NT2/D1 (cell line): ENCODE data around the gene C13orf42.

Source experiments
- DNase-seq: peaks from one replicate; pipeline ENCODE4 v3.0.0-alpha.2; 2011; ENCODE audit warnings: low read depth, low spot score
- H3K27me3 ChIP-seq: 2 replicates; pipeline ENCODE4 v1.6.0; 2011; ENCODE audit warnings: mild to moderate bottlenecking; ENCODE audit not compliant: insufficient read length, insufficient read depth
- H3K36me3 ChIP-seq: 2 replicates; pipeline ENCODE4 v1.6.1; 2011; ENCODE audit warnings: mild to moderate bottlenecking, low read length, mixed read lengths; ENCODE audit not compliant: insufficient read depth, insufficient read length
- H3K4me1 ChIP-seq: 2 replicates; pipeline ENCODE4 v1.5.1; 2011; ENCODE audit not compliant: insufficient read depth, insufficient read length
- H3K4me3 ChIP-seq: 2 replicates; pipeline ENCODE4 v1.5.1; 2011; ENCODE audit warnings: low read depth; ENCODE audit not compliant: insufficient read length
- H3K9ac ChIP-seq: 2 replicates; pipeline ENCODE4 v1.6.0; 2011; ENCODE audit warnings: low read depth; ENCODE audit not compliant: insufficient read length
- H3K9me3 ChIP-seq: 2 replicates; pipeline ENCODE4 v1.5.1; 2011; ENCODE audit warnings: mild to moderate bottlenecking, low read length; ENCODE audit not compliant: insufficient read depth
- SUZ12 ChIP-seq: IDR thresholded peaks from 2 replicates; pipeline ENCODE4 v1.6.1; 2011; ENCODE audit not compliant: insufficient read length, insufficient read depth; ENCODE audit errors: extremely low read depth
- YY1 ChIP-seq: IDR thresholded peaks from 2 replicates; pipeline ENCODE4 v1.6.1; 2011; ENCODE audit not compliant: insufficient read length, insufficient read depth
- ZNF274 ChIP-seq: IDR thresholded peaks from 2 replicates; pipeline ENCODE4 v1.6.1; 2011; ENCODE audit warnings: mild to moderate bottlenecking, low read depth, low read length

The C13orf42 gene

DNA sequence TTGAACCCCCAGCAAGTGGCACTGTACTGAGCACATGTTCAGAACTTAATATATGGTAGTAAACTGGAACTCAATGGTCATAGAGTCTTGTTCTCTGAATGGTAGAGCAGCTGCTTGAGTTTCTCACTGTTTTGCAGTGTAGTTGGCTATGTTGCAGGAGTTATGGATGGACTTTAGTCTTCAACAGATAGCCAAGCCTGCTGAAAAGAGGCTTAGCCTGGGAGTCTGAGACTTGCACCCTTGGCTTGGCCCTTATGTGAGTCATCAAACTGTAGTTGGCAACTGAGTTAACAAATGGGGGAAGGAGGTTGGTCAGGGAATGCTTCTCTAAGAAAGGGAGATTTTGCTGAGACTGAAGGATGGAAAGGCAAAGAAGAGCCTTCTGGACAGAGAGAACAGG, 62.5 kb downstream of the C13orf42 start:
- no peaks in the 10 kb centered on the region for H3K9me3 ChIP-seq
- H3K27me3 ChIP-seq = no peaks in the 10 kb centered on the region
- no peak overlapping the region for H3K4me3 ChIP-seq
- no peaks in the 10 kb centered on the region for H3K4me1 ChIP-seq
- DNase-seq = no peak
- no peak for TF ChIP-seq SUZ12
- TF ChIP-seq ZNF274 = no peak
- no peak for TF ChIP-seq YY1
- no peak overlapping the region for H3K9ac ChIP-seq
- H3K36me3 ChIP-seq = no peaks in the 10 kb centered on the region

DNA sequence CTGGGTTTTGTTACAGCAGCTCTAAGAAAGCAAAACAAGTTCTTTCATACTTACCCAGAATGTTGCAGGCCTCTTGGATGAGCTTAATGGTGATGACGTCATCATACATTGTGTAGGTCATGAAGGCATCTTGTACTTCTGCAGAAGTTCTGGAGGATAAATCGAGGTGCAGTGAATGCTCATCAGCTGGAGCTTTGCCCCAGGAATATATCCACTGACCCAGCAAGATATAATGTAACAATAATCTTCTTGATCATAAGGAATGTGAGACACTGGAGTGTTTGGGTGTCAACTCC, 63.0 kb downstream of the C13orf42 start:
- Histone ChIP-seq H3K4me3 (no peak overlapping the region), H3K4me1 (no peaks in the 10 kb centered on the region), H3K9me3 (no peaks in the 10 kb centered on the region), H3K9ac (no peak overlapping the region), H3K27me3 (no peaks in the 10 kb centered on the region), H3K36me3 (no peaks in the 10 kb centered on the region)
- no peak for DNase-seq
- no peak for TF ChIP-seq ZNF274
- TF ChIP-seq YY1 = no peak
- no peak for TF ChIP-seq SUZ12

DNA sequence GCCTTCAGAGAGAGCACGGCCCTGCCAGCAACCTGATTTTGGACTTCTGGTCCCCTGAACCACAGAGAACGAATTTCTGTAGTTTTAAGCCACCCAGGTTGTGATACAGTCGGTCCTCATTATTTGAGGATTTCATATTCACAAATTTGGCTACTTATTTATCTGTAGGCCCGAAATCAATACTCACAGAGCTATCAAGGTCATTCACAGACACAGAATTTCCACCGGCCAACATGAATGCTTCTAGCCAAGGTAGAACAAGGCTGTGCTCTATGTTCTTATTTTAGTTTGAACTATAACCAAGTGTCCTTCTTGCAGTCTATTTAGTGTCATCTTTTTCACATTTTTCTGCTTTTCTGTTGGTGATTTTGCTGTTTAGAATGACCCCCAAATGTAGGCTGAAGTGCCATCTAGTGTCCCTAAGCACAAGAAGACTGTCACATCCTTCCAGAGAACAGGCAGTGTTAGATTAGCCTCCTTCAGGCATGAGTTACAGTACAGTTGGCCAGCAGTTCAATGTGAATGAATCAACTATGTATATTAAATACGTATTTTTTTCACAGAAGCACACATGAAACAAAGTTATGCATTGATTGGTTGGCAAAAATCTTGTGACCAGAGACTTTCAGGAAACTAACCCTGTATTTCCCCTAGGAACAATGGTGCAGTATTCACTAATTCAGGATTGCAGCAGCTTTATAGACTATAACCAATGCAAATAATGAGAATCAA, 63.5 kb downstream of the C13orf42 start:
- no peaks in the 10 kb centered on the region for H3K27me3 ChIP-seq
- no peak for DNase-seq
- no peak for TF ChIP-seq SUZ12
- TF ChIP-seq ZNF274 = no peak
- no peak for TF ChIP-seq YY1
- no peak overlapping the region for H3K4me3 ChIP-seq
- H3K9ac ChIP-seq = no peak overlapping the region
- H3K4me1 ChIP-seq = no peaks in the 10 kb centered on the region
- H3K9me3 ChIP-seq = no peaks in the 10 kb centered on the region
- no peaks in the 10 kb centered on the region for H3K36me3 ChIP-seq

DNA sequence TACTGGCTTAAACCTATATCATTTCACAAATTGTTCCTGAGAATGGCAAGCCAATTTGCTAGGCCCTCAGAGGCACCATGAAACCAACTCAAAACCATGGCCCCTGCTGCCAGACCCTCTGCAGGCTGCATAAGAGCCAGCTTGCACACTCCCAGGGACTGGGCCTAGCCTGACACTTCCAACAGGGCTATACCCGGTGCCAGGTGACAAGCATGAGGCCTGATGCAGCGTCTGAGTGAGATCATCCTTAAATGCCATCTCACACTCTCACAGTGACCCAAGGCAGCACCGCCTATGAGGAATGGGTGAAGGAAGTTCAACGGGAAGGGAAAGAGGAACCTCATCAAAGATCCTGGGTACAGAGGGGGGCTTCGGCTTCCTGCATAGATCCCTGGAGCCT, 65.6 kb downstream of the C13orf42 start:
- Histone ChIP-seq H3K27me3 (no peaks in the 10 kb centered on the region), H3K9ac (no peak overlapping the region), H3K9me3 (no peaks in the 10 kb centered on the region), H3K36me3 (no peaks in the 10 kb centered on the region), H3K4me1 (no peaks in the 10 kb centered on the region), H3K4me3 (no peak overlapping the region)
- TF ChIP-seq ZNF274 (no peak), YY1 (no peak), SUZ12 (no peak)
- DNase-seq = no peak

DNA sequence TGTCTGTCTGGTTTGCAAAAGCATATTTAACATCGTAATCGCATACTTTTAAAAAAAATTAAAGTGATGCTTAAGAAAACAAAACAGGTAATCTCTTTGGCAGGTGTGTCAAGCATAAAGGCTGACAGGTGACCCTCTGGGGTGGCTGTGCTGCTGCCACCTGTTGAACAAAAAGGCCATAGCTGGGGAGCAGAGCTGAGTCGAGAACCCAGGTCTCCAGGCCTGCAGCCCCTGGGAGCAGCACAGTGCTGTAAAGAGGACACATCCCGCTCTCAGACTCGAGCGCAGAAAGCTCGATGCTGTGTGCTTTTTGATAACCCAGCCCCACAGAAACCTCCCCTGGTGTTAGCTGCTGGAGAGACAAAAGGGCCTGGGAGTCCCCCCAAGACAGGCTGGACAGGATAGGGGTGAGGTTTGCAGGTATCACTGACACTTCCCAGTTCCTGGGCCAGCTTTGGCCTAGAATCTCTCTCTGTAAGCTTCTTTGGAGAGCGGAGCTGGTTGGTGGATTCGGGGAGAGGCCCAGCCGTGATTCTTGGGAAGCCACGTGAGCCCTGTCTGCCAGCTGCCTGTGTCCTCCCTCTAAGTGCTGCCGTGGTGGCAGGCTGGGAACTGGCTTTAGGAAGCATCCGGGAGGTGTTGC, 66.9 kb downstream of the C13orf42 start:
- DNase-seq = no peak

DNA sequence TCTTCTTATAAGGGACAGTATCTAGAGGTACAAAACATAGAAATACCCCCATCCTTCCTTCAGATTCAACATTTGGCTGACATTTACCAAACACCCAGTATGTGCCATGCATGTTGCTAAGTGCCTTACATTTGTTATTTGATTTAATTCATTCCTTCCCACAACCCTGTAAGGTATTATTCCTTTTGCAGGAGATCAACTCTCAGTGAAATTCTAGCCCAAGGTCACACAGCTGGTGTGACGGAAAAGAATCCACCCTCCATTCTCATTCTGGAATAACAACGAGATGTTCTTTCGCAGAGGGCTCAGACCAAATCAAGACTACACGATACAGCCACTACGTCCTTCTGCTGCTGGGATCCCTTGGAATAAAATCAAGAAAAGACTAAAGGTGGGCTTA, 67.8 kb downstream of the C13orf42 start:
- Histone ChIP-seq H3K4me3 (no peak overlapping the region), H3K9ac (no peak overlapping the region), H3K27me3 (no peaks in the 10 kb centered on the region), H3K9me3 (no peaks in the 10 kb centered on the region), H3K36me3 (no peaks in the 10 kb centered on the region), H3K4me1 (no peaks in the 10 kb centered on the region)
- DNase-seq = no peak
- TF ChIP-seq SUZ12 = no peak

More for the DNA sequence above, 66.9 kb downstream of the C13orf42 start:
- no peak overlapping the region for H3K4me3 ChIP-seq
- H3K4me1 ChIP-seq = no peaks in the 10 kb centered on the region
- H3K9ac ChIP-seq = no peak overlapping the region
- TF ChIP-seq SUZ12 (no peak), ZNF274 (no peak), YY1 (no peak)
- no peaks in the 10 kb centered on the region for H3K9me3 ChIP-seq
- H3K36me3 ChIP-seq = no peaks in the 10 kb centered on the region
- no peaks in the 10 kb centered on the region for H3K27me3 ChIP-seq

DNA sequence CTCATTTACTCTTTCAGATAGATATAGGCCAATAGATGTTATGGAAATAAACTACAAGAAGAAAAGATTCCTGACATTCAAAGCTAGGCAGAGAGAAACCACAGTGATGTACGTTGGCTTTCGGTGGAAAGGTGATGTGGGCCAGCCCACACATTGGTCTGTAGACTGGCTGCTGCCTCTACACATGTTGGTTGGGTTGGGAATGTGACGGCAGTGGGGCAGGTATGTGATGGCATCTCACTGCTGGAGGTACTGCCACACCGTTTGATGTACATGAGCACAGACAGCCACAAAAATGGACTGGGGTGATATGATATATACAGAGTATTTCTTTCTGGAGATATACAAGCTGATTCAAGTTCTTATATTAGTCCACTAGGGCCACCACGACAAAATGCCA, 69.4 kb downstream of the C13orf42 start:
- H3K9ac ChIP-seq = no peak overlapping the region
- TF ChIP-seq SUZ12 (no peak), ZNF274 (no peak), YY1 (no peak)
- H3K9me3 ChIP-seq = no peaks in the 10 kb centered on the region
- H3K4me1 ChIP-seq = no peaks in the 10 kb centered on the region
- no peaks in the 10 kb centered on the region for H3K27me3 ChIP-seq
- H3K36me3 ChIP-seq = no peaks in the 10 kb centered on the region
- DNase-seq = no peak
- no peak overlapping the region for H3K4me3 ChIP-seq
